ENCODE data around the gene MED20. TPM values are rescaled to one million over a fixed set of nuclear protein-coding genes. Genes with fewer than 3 reads are reported as not detected.
A peak's percentile ranks its signal among the peaks of the same experiment; 100 is the strongest.

The MED20 gene
- total RNA-seq, 1 experiment from 2014 or later = 26.4 TPM

GRCh38 chr6:41922154-41922553 is 1.2 kb upstream of the MED20 start:
- no peaks in the 10 kb centered on the region for H3K27me3 ChIP-seq (ENCODE audit: insufficient read depth, low read length)
- TF ChIP-seq FOSL1 (IDR thresholded peaks at IDR 0.05; ENCODE audit: low read depth) (no peak), POLR2A (IDR thresholded peaks at IDR 0.05; ENCODE audit: borderline replicate concordance, extremely low read depth, insufficient read depth, insufficient read length) (no peak), POLR2AphosphoS5 (IDR thresholded peaks at IDR 0.05; ENCODE audit: low read depth, low read length) (no peak), TCF7L2 (IDR thresholded peaks at IDR 0.05; ENCODE audit: borderline replicate concordance, extremely low read depth, insufficient read depth, insufficient read length) (no peak), EZH2phosphoT487 (IDR thresholded peaks at IDR 0.05; ENCODE audit: borderline replicate concordance) (no peak), ZNF274 (IDR thresholded peaks at IDR 0.05; ENCODE audit: low read depth, low read length) (no peak), JUND (IDR thresholded peaks at IDR 0.05) (no peak), YY1 (IDR thresholded peaks at IDR 0.05; ENCODE audit: extremely low read depth, insufficient replicate concordance, low read depth, low read length) (no peak), SRF (IDR thresholded peaks at IDR 0.05; ENCODE audit: low read depth) (no peak), ZBTB33 (IDR thresholded peaks at IDR 0.05; ENCODE audit: extremely low read depth, insufficient replicate concordance, low read length) (no peak), REST (IDR thresholded peaks at IDR 0.05; ENCODE audit: low read depth) (no peak), ATF3 (IDR thresholded peaks at IDR 0.05) (no peak)
- no peak overlapping the region for H2AFZ ChIP-seq (ENCODE audit: low read depth, low read length, poor library complexity, severe bottlenecking)
- ChIA-PET POLR2A (interaction anchor here (0.9 kb wide), 1 partner anchor 9 kb away, joined by 4 read pairs; no protein-coding TSS in a partner anchor), CTCF (interaction anchor here (1.7 to 2.2 kb wide), 2 partner anchors 13 to 19 kb away, joined by 23 to 25 read pairs; partner anchors contain the start of gene CCND3), RAD21 (ENCODE audit: low non-redundant PET in 1 of 2, low total read pairs in 2 of 2, uncharacterized antibody in 2 of 2, unreplicated experiment in 2 of 2) (no interaction called here)
- H3K4me1 ChIP-seq (ENCODE audit: control insufficient read depth in 1 of 2, insufficient read depth in 2 of 2, low read length in 2 of 2) = peaks cover 21 to 35% of the 10 kb centered on the region in 2 experiments
- H3K9me2 ChIP-seq (ENCODE audit: insufficient read depth) = no peaks in the 10 kb centered on the region
- intact Hi-C loops (cut with micrococcal nuclease) = loop anchor here (5.0 kb wide), 2 partner anchors 125 to 300 kb away; no protein-coding TSS in a partner anchor
- H4K20me1 ChIP-seq (ENCODE audit: insufficient read depth) = no peaks in the 10 kb centered on the region
- H3K27ac ChIP-seq (ENCODE audit: low read depth, low read length) = peak overlapping the region; percentile 80; the same call in 1 of the 2 replicates
- peak overlapping the region; percentile 73 to 82 for H3K4me3 ChIP-seq (replicated peaks in 1 of 2; ENCODE audit: low read depth in 1 of 2, low read length in 2 of 2)
- H3K4me2 ChIP-seq (ENCODE audit: low read length) = peak overlapping the region; percentile 85
- H3K9ac ChIP-seq (ENCODE audit: low read length) = peak overlapping the region; percentile 99
- ATAC-seq (no peak), DNase-seq (ENCODE audit: low read depth, low spot score) (no peak)
- peaks cover 16 to 21% of the 10 kb centered on the region in 2 experiments; a peak in 2 of 4 replicates for H3K36me3 ChIP-seq (ENCODE audit: control insufficient read depth in 1 of 2, insufficient read depth in 2 of 2, low read length in 2 of 2)
- peaks cover 74% of the 10 kb centered on the region for H3K79me2 ChIP-seq (ENCODE audit: insufficient read depth, low read length)
- no peaks in the 10 kb centered on the region for H3K9me3 ChIP-seq (ENCODE audit: control insufficient read depth in 1 of 2, insufficient read depth in 1 of 2, low read depth in 1 of 2, low read length in 2 of 2)
- no TSS peak for BruUV-seq (replicated peaks)
